H1 (cell line): ENCODE results near the gene ERC1. TPM values are rescaled to one million over a fixed set of nuclear protein-coding genes. Genes with fewer than 3 reads are reported as not detected.

Source experiments
- CTCF ChIA-PET: fragments of 300-600 bp; sonication (Branson Sonifier 250); formaldehyde crosslinking; loops from one replicate; lab custom pipeline; 2021; ENCODE audit not compliant: partially characterized antibody; lab: Charles Lee
- POLR2A ChIA-PET: fragments of 300-600 bp; sonication (Branson Sonifier 250); formaldehyde crosslinking; loops from one replicate; lab custom pipeline; 2021; ENCODE audit warnings: inconsistent platforms; ENCODE audit not compliant: partially characterized antibody; lab: Charles Lee
- DNase-seq, 2 experiments: peaks; one replicate each; pipeline versions ENCODE4 v3.0.0 to v3.0.0-alpha.2; 2010 to 2022; ENCODE audit warnings: low spot score in 2 of 2, low read depth in 1 of 2, mixed read lengths in 1 of 2
- FAIRE-seq: peaks from 2 replicates; lab custom pipeline; 2011; peaks lifted over from hg19 to GRCh38; lab: Jason Lieb, UNC
- H2AFZ ChIP-seq: 2 replicates; pipeline ENCODE4 v1.8.1; 2012; ENCODE audit warnings: low read length, inconsistent platforms
- H2AK5ac ChIP-seq: 2 replicates; pipeline ENCODE4 v1.6.1; 2013; ENCODE audit warnings: low read depth, low read length
- H2BK120ac ChIP-seq: replicated peaks from 2 replicates; pipeline ENCODE3; 2013; ENCODE audit warnings: low read depth, low read length, inconsistent platforms
- H2BK12ac ChIP-seq: 2 replicates; pipeline ENCODE4 v1.6.1; 2013; ENCODE audit warnings: low read depth, low read length
- H2BK15ac ChIP-seq: 2 replicates; pipeline ENCODE4 v1.6.1; 2013; ENCODE audit warnings: low read length
- H2BK20ac ChIP-seq: 2 replicates; pipeline ENCODE4 v1.6.1; 2013; ENCODE audit warnings: low read length
- H2BK5ac ChIP-seq: 2 replicates; pipeline ENCODE4 v1.6.1; 2013; ENCODE audit warnings: low read depth, low read length
- H3K14ac ChIP-seq: 2 replicates; pipeline ENCODE4 v1.6.1; 2013; ENCODE audit warnings: inconsistent platforms; ENCODE audit not compliant: insufficient read length
- H3K18ac ChIP-seq: 2 replicates; pipeline ENCODE4 v1.6.1; 2013; ENCODE audit warnings: low read length; ENCODE audit errors: extremely low read depth
- H3K23ac ChIP-seq: 2 replicates; pipeline ENCODE4 v1.6.1; 2013; ENCODE audit warnings: inconsistent platforms; ENCODE audit not compliant: insufficient read length
- H3K23me2 ChIP-seq: 2 replicates; pipeline ENCODE4 v1.6.1; 2013; ENCODE audit warnings: low read depth, low read length
- H3K27ac ChIP-seq: 2 replicates; pipeline ENCODE4 v1.6.1; 2011; ENCODE audit warnings: low read depth, low read length, inconsistent platforms
- H3K27me3 ChIP-seq, 4 experiments: replicated peaks in 1 of 4; 1 replicate in 1 of 4; 2 replicates in 3 of 4; pipeline versions ENCODE4 v1.6.1 to v1.8.1; 2011 to 2013; ENCODE audit warnings: low read length in 3 of 4, mild to moderate bottlenecking in 3 of 4, inconsistent platforms in 2 of 4, mixed read lengths in 2 of 4, moderate library complexity in 1 of 4; ENCODE audit not compliant: control insufficient read depth in 3 of 4, insufficient read depth in 3 of 4; ENCODE audit errors: extremely low read depth in 1 of 4
- H3K36me3 ChIP-seq, 4 experiments: 2 replicates each; pipeline versions ENCODE4 v1.6.1 to v1.8.1; 2011 to 2013; ENCODE audit warnings: mild to moderate bottlenecking in 4 of 4, low read length in 3 of 4, moderate library complexity in 2 of 4, control low read depth in 1 of 4, inconsistent platforms in 1 of 4; ENCODE audit not compliant: insufficient read depth in 4 of 4, control insufficient read depth in 2 of 4
- H3K4ac ChIP-seq: replicated peaks from 2 replicates; pipeline ENCODE3; 2013; ENCODE audit warnings: low read length, low read depth, mixed read lengths, inconsistent platforms; ENCODE audit not compliant: insufficient read length
- H3K4me1 ChIP-seq, 4 experiments: replicated peaks in 1 of 4; 1 replicate in 1 of 4; 2 replicates in 3 of 4; pipeline versions ENCODE4 v1.6.1 to v1.8.1; 2011 to 2013; ENCODE audit warnings: low read length in 3 of 4, inconsistent platforms in 2 of 4, mixed read lengths in 1 of 4; ENCODE audit not compliant: insufficient read depth in 4 of 4, control insufficient read depth in 3 of 4
- H3K4me2 ChIP-seq, 2 experiments: 2 replicates each; pipeline versions ENCODE4 v1.6.1 to v1.8.1; 2011 to 2013; ENCODE audit warnings: low read depth in 2 of 2, low read length in 2 of 2, control low read depth in 1 of 2, inconsistent platforms in 1 of 2, mild to moderate bottlenecking in 1 of 2; ENCODE audit not compliant: insufficient read depth in 1 of 2
- H3K4me3 ChIP-seq, 4 experiments: fragments of 200-600, 300-600 bp in 1 of 4; sonication (generic), shearing (Covaris generic), sonication (Bioruptor Twin) in 1 of 4; 2 replicates each; pipeline versions ENCODE4 v1.5.1 to v1.8.1; 2011 to 2016; ENCODE audit warnings: low read length in 4 of 4, low read depth in 3 of 4, control low read depth in 2 of 4, inconsistent platforms in 2 of 4, mild to moderate bottlenecking in 2 of 4, mixed read lengths in 1 of 4, moderate library complexity in 1 of 4; ENCODE audit not compliant: insufficient read depth in 2 of 4; ENCODE audit errors: extremely low read depth in 1 of 4
- H3K56ac ChIP-seq: replicated peaks from 2 replicates; pipeline ENCODE3; 2013; ENCODE audit warnings: low read depth, mild to moderate bottlenecking, mixed read lengths, low read length, inconsistent platforms; ENCODE audit not compliant: insufficient read length
- H3K79me1 ChIP-seq: 2 replicates; pipeline ENCODE4 v1.6.1; 2013; ENCODE audit warnings: low read depth, low read length, control low read depth
- H3K79me2 ChIP-seq, 2 experiments: 2 replicates each; pipeline versions ENCODE4 v1.6.1 to v1.8.1; 2012 to 2013; ENCODE audit warnings: low read length in 2 of 2, mild to moderate bottlenecking in 2 of 2, inconsistent platforms in 1 of 2; ENCODE audit not compliant: insufficient read depth in 2 of 2, control insufficient read depth in 1 of 2
- H3K9ac ChIP-seq, 4 experiments: replicated peaks in 1 of 4; 1 replicate in 1 of 4; 2 replicates in 3 of 4; pipeline versions ENCODE4 v1.6.1 to v1.8.1; 2011 to 2013; ENCODE audit warnings: low read depth in 3 of 4, low read length in 3 of 4, control low read depth in 2 of 4, mild to moderate bottlenecking in 2 of 4, moderate library complexity in 2 of 4, inconsistent platforms in 1 of 4; ENCODE audit errors: extremely low read depth in 1 of 4
- H3K9me3 ChIP-seq, 2 experiments: 2 replicates each; pipeline versions ENCODE4 v1.6.1 to v1.8.1; 2012 to 2013; ENCODE audit warnings: mild to moderate bottlenecking in 2 of 2, moderate library complexity in 2 of 2, control low read depth in 1 of 2, inconsistent platforms in 1 of 2, low read depth in 1 of 2, low read length in 1 of 2, mixed read lengths in 1 of 2; ENCODE audit not compliant: insufficient read depth in 2 of 2
- H4K20me1 ChIP-seq, 2 experiments: replicated peaks in 1 of 2; 2 replicates each; pipeline versions ENCODE3 to v1.8.1; 2011 to 2013; ENCODE audit warnings: inconsistent platforms in 2 of 2, low read length in 2 of 2, mild to moderate bottlenecking in 1 of 2; ENCODE audit not compliant: insufficient read depth in 2 of 2, control insufficient read depth in 1 of 2
- H4K5ac ChIP-seq: 2 replicates; pipeline ENCODE4 v1.6.1; 2013; ENCODE audit warnings: low read length, low read depth, mixed read lengths, inconsistent platforms; ENCODE audit not compliant: insufficient read length
- H4K8ac ChIP-seq: 2 replicates; pipeline ENCODE4 v1.8.0; 2013; ENCODE audit warnings: mild to moderate bottlenecking, moderate library complexity, low read length, inconsistent platforms; ENCODE audit not compliant: insufficient read depth; ENCODE audit errors: extremely low read depth
- H4K91ac ChIP-seq: replicated peaks from 2 replicates; pipeline ENCODE3; 2013; ENCODE audit warnings: low read length, mixed read lengths, inconsistent platforms; ENCODE audit not compliant: insufficient read length
- BACH1 ChIP-seq: IDR thresholded peaks from 2 replicates; pipeline ENCODE4 v1.6.1; 2012; ENCODE audit warnings: low read length, improper control_type of control experiment
- CREB1 ChIP-seq: IDR thresholded peaks from 2 replicates; pipeline ENCODE4 v1.6.1; 2012; ENCODE audit warnings: inconsistent platforms
- EZH2 ChIP-seq: fragments of 200-600 bp; sonication (generic); IDR thresholded peaks from 2 replicates; pipeline ENCODE4 v1.7.1; 2012; ENCODE audit warnings: low read depth, mild to moderate bottlenecking, moderate library complexity, low read length, inconsistent platforms; ENCODE audit not compliant: severe bottlenecking
- HDAC2 ChIP-seq, 2 experiments: fragments of 300-600 bp in 1 of 2; sonication (generic) in 1 of 2; IDR thresholded peaks; 2 replicates each; pipeline ENCODE4 v1.6.1; 2011 to 2012; ENCODE audit warnings: low read depth in 2 of 2, low read length in 2 of 2, mild to moderate bottlenecking in 2 of 2, moderate library complexity in 2 of 2, borderline replicate concordance in 1 of 2, inconsistent platforms in 1 of 2
- KDM4A ChIP-seq: IDR thresholded peaks from one replicate; pipeline ENCODE4 v1.7.1; 2012; ENCODE audit warnings: low read depth, mild to moderate bottlenecking, moderate library complexity, low read length, inconsistent platforms; ENCODE audit not compliant: severe bottlenecking
- NRF1 ChIP-seq: IDR thresholded peaks from 2 replicates; pipeline ENCODE4 v1.6.1; 2011; ENCODE audit warnings: mild to moderate bottlenecking, low read depth, low read length, improper control_type of control experiment
- SRF ChIP-seq: IDR thresholded peaks from 2 replicates; pipeline ENCODE4 v1.6.1; 2011; ENCODE audit warnings: mild to moderate bottlenecking, low read depth, low read length, moderate library complexity
- SUZ12 ChIP-seq: fragments of 200-600 bp; sonication (generic); IDR thresholded peaks from 2 replicates; pipeline ENCODE4 v1.6.1; 2012; ENCODE audit warnings: mild to moderate bottlenecking, inconsistent platforms, low read length, moderate library complexity, mixed read lengths
- TBP ChIP-seq: IDR thresholded peaks from 2 replicates; pipeline ENCODE4 v1.6.1; 2011; ENCODE audit warnings: low read depth, low read length, improper control_type of control experiment
- TCF12 ChIP-seq: IDR thresholded peaks from 2 replicates; pipeline ENCODE4 v1.6.1; 2011; ENCODE audit warnings: low read depth, mild to moderate bottlenecking, low read length
- TEAD4 ChIP-seq: IDR thresholded peaks from 2 replicates; pipeline ENCODE4 v1.6.1; 2012; ENCODE audit warnings: low read depth, low read length, inconsistent platforms, mixed read lengths
- WGBS, 2 experiments: shearing (Covaris generic) in 1 of 2; methylation state at CpG; one replicate each; pipeline versions ENCODE4 v1.1.6 to v1.1.7; 2013 to 2015; ENCODE audit warnings: low lambda C conversion rate in 2 of 2, mixed read lengths in 2 of 2, inconsistent platforms in 1 of 2, low coverage in 1 of 2, missing lambda C conversion rate in 1 of 2; ENCODE audit not compliant: insufficient replicate concordance in 2 of 2, insufficient coverage in 1 of 2, insufficient read length in 1 of 2; ENCODE audit errors: extremely low coverage in 1 of 2, missing lambda C conversion rate in 1 of 2; 5-methylcytosine and 5-hydroxymethylcytosine counted together
- polyA plus RNA-seq, 7 experiments: library from polyadenylated mRNA; depleted of rRNA in 3 of 7; stranded (reverse) in 5 of 7; unstranded in 2 of 7; fragments of >200 nt in 5 of 7; fragments of 200-250 nt in 2 of 7; gene quantifications; 1 replicate in 5 of 7; 2 replicates in 1 of 7; 4 replicates in 1 of 7; pipeline versions ENCODE4 v1.2.1 to v1.2.3, GENCODE V29; 2011 to 2013; ENCODE audit warnings: missing spikeins in 2 of 7, mixed read lengths in 2 of 7
- total RNA-seq: library from RNA; stranded (reverse); fragmentation: NEBNext Ultra II Directional; extraction: Animal tissue kit (Norgen Biotek cat#: 25700); gene quantifications from 2 replicates; pipeline ENCODE4 v1.2.1, GENCODE V29; 2021

ERC1 gene
- total and polyA plus RNA-seq, 2 of the 8 experiments (the other 6 are each of a cell fraction or from before 2014, with no cell fraction given), result 7.8 to 45.7 TPM

GRCh38 chr12:1115484-1116231 is 124.6 kb downstream of the ERC1 start:
- H3K4me2 ChIP-seq, result no peak overlapping the region
- WGBS, 2 experiments, result 84% methylated on average over 4 of the region's 4 CpGs; no CpG with 5 or more reads in 1 of the 2 experiments
- POLR2A ChIA-PET, result no interaction called here

More at GRCh38 chr12:1115484-1116231, 124.6 kb downstream of the ERC1 start:
- Histone ChIP-seq H3K9ac (no peak overlapping the region), H3K23ac (no peak overlapping the region), H3K27ac (no peak overlapping the region), H2BK20ac (no peak overlapping the region), H3K23me2 (no peaks in the 10 kb centered on the region), H4K5ac (no peak overlapping the region), H3K27me3 (peaks cover 4 to 17% (median 13%) of the 10 kb centered on the region in 4 experiments), H3K56ac (no peak overlapping the region), H4K20me1 (peaks cover 3 to 8% of the 10 kb centered on the region in 2 experiments), H2BK120ac (no peak overlapping the region), H4K8ac (no peak overlapping the region), H3K14ac (no peak overlapping the region), H2BK15ac (no peak overlapping the region), H2BK5ac (no peak overlapping the region), H3K36me3 (no peaks in the 10 kb centered on the region; a peak in 1 of 8 replicates), H2BK12ac (no peak overlapping the region), H2AFZ (no peak overlapping the region), H3K18ac (no peak overlapping the region), H3K4me1 (no peaks in the 10 kb centered on the region), H3K9me3 (no peaks in the 10 kb centered on the region), H2AK5ac (no peak overlapping the region), H3K79me2 (no peaks in the 10 kb centered on the region), H4K91ac (no peak overlapping the region), H3K4me3 (no peak overlapping the region), H3K4ac (no peak overlapping the region), H3K79me1 (no peaks in the 10 kb centered on the region)
- CTCF ChIA-PET, result interaction anchor here (0.7 to 4.6 kb wide), 4 partner anchors 11 to 467 kb away, joined by 3 to 66 read pairs (median 4); no protein-coding TSS in a partner anchor
- FAIRE-seq (no peak), DNase-seq (no peak)
- TF ChIP-seq TEAD4 (no peak), BACH1 (no peak), SUZ12 (no peak), CREB1 (no peak), NRF1 (no peak), SRF (no peak), KDM4A (no peak), EZH2 (no peak), HDAC2 (IDR thresholded peaks at IDR 0.05; ENCODE audit: borderline replicate concordance in 1 of 2, low read depth in 2 of 2, low read length in 2 of 2) (no peak), TCF12 (no peak), TBP (no peak)
